NT2/D1 (cell line): ENCODE results near the gene SPNS3.

Source experiments
- DNase-seq: peaks from one replicate; pipeline ENCODE4 v3.0.0-alpha.2; 2011; ENCODE audit warnings: low read depth, low spot score
- H3K27me3 ChIP-seq: 2 replicates; pipeline ENCODE4 v1.6.0; 2011; ENCODE audit warnings: mild to moderate bottlenecking; ENCODE audit not compliant: insufficient read length, insufficient read depth
- H3K36me3 ChIP-seq: 2 replicates; pipeline ENCODE4 v1.6.1; 2011; ENCODE audit warnings: mild to moderate bottlenecking, low read length, mixed read lengths; ENCODE audit not compliant: insufficient read depth, insufficient read length
- H3K4me1 ChIP-seq: 2 replicates; pipeline ENCODE4 v1.5.1; 2011; ENCODE audit not compliant: insufficient read depth, insufficient read length
- H3K4me3 ChIP-seq: 2 replicates; pipeline ENCODE4 v1.5.1; 2011; ENCODE audit warnings: low read depth; ENCODE audit not compliant: insufficient read length
- H3K9ac ChIP-seq: 2 replicates; pipeline ENCODE4 v1.6.0; 2011; ENCODE audit warnings: low read depth; ENCODE audit not compliant: insufficient read length
- H3K9me3 ChIP-seq: 2 replicates; pipeline ENCODE4 v1.5.1; 2011; ENCODE audit warnings: mild to moderate bottlenecking, low read length; ENCODE audit not compliant: insufficient read depth
- SUZ12 ChIP-seq: IDR thresholded peaks from 2 replicates; pipeline ENCODE4 v1.6.1; 2011; ENCODE audit not compliant: insufficient read length, insufficient read depth; ENCODE audit errors: extremely low read depth
- YY1 ChIP-seq: IDR thresholded peaks from 2 replicates; pipeline ENCODE4 v1.6.1; 2011; ENCODE audit not compliant: insufficient read length, insufficient read depth
- ZNF274 ChIP-seq: IDR thresholded peaks from 2 replicates; pipeline ENCODE4 v1.6.1; 2011; ENCODE audit warnings: mild to moderate bottlenecking, low read depth, low read length

Gene SPNS3

GRCh38 chr17:4433515-4434031 is at the start of gene SPNS3:
Gene SPNS3, plus strand, starts transcription at chr17:4433940. Its CDS starts 28 bp downstream, at chr17:4433968.
- no peak within 1 kb of the TSS for H3K9ac ChIP-seq
- no peak for DNase-seq
- H3K4me3 ChIP-seq, result no peak within 1 kb of the TSS
- no peaks in the 10 kb centered on the region for H3K36me3 ChIP-seq
- peaks cover 2% of the 10 kb centered on the region for H3K4me1 ChIP-seq
- no peaks in the 10 kb centered on the region for H3K27me3 ChIP-seq
- TF ChIP-seq ZNF274 (no peak), YY1 (no peak), SUZ12 (no peak)
- no peaks in the 10 kb centered on the region for H3K9me3 ChIP-seq

- no peak overlapping the region for H3K4me3 ChIP-seq
- no peaks in the 10 kb centered on the region for H3K27me3 ChIP-seq
- DNase-seq, result no peak
- no peak overlapping the region for H3K9ac ChIP-seq
- H3K4me1 ChIP-seq, result peaks cover 7% of the 10 kb centered on the region
- no peaks in the 10 kb centered on the region for H3K9me3 ChIP-seq
- no peaks in the 10 kb centered on the region for H3K36me3 ChIP-seq
- no peak for TF ChIP-seq YY1
- no peak for TF ChIP-seq ZNF274
- TF ChIP-seq SUZ12, result no peak
Observed at GRCh38 chr17:4386406-4386805, 47.3 kb upstream of the SPNS3 start.

- Histone ChIP-seq H3K4me3 (no peak overlapping the region), H3K27me3 (no peaks in the 10 kb centered on the region), H3K9ac (no peak overlapping the region), H3K36me3 (no peaks in the 10 kb centered on the region), H3K4me1 (peaks cover 4% of the 10 kb centered on the region), H3K9me3 (no peaks in the 10 kb centered on the region)
- TF ChIP-seq SUZ12, result no peak
- no peak for TF ChIP-seq YY1
- no peak for TF ChIP-seq ZNF274
- DNase-seq, result no peak
Observed at GRCh38 chr17:4387137-4387536, 46.6 kb upstream of the SPNS3 start.

- Histone ChIP-seq H3K4me1 (peaks cover 6% of the 10 kb centered on the region), H3K9me3 (no peaks in the 10 kb centered on the region), H3K9ac (no peak overlapping the region), H3K4me3 (no peak overlapping the region), H3K27me3 (no peaks in the 10 kb centered on the region), H3K36me3 (no peaks in the 10 kb centered on the region)
- DNase-seq, result no peak
- TF ChIP-seq YY1 (no peak), ZNF274 (no peak), SUZ12 (no peak)
Observed at GRCh38 chr17:4389079-4389478, 44.7 kb upstream of the SPNS3 start.

DNA sequence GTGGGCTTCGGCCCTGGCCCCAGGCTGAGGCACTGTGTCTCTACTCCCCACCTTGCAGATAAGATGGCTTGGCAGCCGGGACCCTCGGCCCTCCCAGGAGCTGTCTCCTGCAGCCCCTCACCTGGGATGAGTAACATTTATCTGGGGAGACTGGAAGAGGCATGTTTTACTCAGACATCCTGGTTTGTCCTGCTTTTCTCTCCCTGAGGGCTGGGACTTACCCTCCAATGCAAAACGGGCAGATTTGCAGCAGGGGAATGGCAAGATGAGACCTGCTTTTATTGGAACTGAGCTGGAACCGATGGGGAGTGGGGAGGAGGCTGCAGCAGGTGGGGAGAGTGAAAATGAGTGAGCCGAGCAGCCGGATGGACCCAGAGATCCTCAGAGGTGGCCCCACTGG is 39.9 kb upstream of the SPNS3 start:
- no peak for DNase-seq
- Histone ChIP-seq H3K4me3 (no peak overlapping the region), H3K4me1 (peaks cover 8% of the 10 kb centered on the region), H3K9ac (peak overlapping the region; percentile 17), H3K27me3 (no peaks in the 10 kb centered on the region), H3K9me3 (no peaks in the 10 kb centered on the region), H3K36me3 (no peaks in the 10 kb centered on the region)
- TF ChIP-seq YY1 (no peak), ZNF274 (no peak), SUZ12 (no peak)

DNA sequence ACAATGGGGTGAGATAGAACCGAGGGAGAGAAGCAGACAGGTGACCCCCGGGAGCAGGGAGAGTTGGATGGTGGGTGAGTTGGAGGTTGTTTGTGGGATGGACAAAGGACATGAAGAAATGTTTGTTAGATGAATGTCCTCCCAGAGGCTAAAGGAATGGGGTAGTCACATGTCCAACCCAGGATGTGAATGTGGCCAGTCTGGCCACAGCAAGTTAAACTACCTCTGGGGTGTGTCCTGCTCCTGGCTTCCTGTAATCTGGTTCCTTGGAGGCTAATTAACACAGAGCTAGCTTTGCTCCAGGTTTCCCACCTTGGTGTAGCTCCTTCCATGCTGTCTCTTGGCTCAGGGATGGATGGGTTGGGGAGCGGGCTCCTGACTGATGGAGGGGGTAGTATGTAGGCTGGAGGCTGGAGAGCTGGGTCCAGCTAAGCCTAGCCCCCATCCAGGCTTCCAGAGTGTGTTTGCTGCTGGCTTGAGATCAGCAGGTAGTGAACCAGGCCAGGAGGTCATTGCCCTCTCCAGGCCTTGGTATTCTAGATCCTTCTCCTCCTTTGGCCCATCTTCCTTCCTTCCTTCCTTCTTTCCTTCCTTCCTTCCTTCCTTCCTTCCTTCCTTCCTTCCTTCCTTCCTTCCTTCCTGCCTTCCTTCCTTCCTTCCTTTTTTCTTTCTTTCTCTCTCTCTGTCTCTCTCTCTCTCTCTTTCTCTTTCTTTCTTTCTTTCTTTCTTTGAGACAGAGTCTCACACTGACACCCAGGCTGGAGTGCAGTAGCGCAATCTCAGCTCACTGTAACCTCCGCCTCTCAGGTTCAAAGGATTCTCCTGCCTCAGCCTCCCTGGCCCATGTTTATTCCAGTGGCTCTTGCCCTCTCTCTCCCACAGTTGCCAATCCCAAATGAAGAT is 39.3 kb upstream of the SPNS3 start:
- no peak overlapping the region for H3K9ac ChIP-seq
- H3K4me3 ChIP-seq, result no peak overlapping the region

GRCh38 chr17:4395111-4395478 is 38.6 kb upstream of the SPNS3 start:
- Histone ChIP-seq H3K9me3 (no peaks in the 10 kb centered on the region; the same call in 1 of the 2 replicates), H3K4me1 (peaks cover 6% of the 10 kb centered on the region), H3K9ac (no peak overlapping the region), H3K4me3 (no peak overlapping the region), H3K36me3 (no peaks in the 10 kb centered on the region), H3K27me3 (no peaks in the 10 kb centered on the region)
- no peak for TF ChIP-seq SUZ12
- no peak for DNase-seq

More for the DNA sequence above, 39.3 kb upstream of the SPNS3 start:
- no peak for TF ChIP-seq YY1
- no peak for TF ChIP-seq SUZ12
- no peak for TF ChIP-seq ZNF274
- Histone ChIP-seq H3K4me1 (peaks cover 6% of the 10 kb centered on the region), H3K36me3 (no peaks in the 10 kb centered on the region), H3K27me3 (no peaks in the 10 kb centered on the region), H3K9me3 (no peaks in the 10 kb centered on the region)
- no peak for DNase-seq
